ENCODE measurements around the gene HCFC1R1.

The HCFC1R1 gene

DNA sequence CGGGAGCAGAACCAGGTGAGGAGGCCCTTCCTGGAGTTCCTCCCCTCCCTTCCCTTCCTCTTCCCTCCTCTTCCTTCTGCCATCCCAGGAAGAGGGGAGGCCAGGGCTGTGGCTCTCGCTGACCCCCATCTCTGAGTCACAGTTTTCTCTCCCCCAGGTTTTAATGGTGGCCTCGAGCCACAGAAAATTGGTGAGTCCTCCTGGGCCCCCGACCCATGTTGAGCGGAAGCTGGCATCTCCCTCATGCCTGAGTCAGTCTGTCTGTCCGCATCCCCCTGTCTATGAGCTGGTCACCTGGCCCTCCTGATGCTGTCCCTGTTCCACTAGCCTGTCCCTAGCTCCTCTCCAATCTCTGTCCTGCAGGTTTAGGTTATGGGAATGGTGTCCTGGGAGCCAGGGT, 23.8 kb downstream of the HCFC1R1 start:
- DNase-seq (ENCODE audit: low spot score): no peak

DNA sequence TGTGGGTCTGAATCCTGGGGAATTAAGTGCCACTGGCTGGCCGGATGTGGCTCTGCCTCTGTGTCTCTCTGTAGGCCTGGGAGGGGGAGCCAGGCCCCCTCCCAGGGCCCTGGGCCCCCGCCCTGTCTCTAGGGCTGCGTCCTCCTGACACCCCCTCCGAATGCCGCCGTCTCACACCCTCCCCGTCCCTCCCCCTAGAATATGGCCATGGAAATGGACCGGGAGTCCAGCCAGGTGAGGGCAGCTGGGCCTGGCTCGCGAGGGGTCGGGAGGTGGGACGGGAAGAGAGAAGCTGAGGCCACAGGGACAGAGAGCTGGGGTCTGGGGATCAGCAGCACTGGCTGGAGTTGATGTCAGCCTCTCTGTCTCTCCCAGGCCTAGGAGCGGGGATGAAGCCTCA, 27.4 kb downstream of the HCFC1R1 start:
- DNase-seq (ENCODE audit: low spot score): no peak

DNA sequence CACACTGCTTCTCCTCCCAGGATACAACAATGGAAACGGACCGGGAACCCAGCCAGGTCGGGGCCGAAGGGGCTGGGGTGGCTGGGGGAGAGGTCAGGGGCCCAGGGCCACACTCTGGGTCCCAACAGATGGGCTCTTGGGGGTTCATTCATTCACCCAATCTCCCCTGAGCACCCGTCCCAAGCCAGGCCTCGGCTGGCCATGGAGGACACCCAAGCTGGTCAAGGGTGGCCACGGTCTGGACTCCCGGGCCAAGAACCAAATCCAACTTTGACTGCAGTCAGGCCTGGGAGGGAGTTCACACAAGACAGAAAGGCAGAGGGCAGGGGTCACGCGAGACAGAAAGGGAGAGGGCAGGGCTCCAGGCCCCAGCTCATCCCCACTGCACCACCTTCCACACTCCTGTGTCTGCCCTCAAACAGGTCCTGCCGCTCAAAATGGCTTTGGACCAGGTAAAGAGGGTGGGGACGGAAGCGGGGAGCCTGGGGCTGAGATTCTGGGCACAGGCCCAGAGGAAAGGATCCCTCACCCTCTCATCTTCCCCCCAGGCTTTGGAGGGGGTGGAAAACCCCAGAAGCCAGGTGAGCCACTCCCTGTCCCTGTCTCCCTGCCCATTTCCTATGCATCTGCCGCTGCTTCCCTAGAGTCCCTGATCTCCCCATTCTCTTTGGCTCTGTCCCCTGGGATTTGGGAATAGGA, 31.2 kb downstream of the HCFC1R1 start:
- no peak for DNase-seq (ENCODE audit: low spot score)

DNA sequence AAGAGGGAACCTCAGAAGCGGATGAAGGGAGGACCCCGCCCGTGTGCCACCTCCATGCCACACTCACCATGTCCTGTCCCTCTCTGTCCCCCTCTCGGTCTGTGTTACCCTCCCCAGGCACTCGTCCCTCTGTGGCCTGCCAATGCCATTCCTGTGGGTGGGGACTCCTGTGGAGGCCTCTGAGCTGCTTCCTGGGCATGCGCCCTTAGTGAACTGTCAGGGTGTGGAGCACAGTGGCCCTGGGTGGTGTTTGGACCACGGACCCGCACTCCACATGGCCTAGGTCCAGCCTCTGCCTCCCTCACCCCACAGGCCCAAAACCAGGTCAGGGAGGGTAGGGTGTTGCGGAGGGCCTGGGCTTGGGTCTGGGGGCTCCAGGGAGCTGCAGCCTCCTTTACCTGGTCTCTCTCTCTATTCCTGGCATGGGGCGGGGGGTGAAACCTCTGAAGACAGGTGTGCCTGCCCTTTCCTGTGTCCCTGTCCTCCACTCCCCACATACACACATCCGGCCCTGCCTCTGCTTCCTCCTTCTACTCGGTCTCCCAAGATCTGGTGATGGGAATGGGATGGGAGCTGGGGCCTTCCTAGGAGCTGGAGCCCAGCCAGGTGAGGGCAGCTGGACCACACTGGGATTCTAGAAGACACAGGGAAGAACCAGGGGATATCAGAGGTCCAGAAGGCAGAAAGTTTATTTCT, 32.0 kb downstream of the HCFC1R1 start:
- DNase-seq (ENCODE audit: low spot score): no peak

DNA sequence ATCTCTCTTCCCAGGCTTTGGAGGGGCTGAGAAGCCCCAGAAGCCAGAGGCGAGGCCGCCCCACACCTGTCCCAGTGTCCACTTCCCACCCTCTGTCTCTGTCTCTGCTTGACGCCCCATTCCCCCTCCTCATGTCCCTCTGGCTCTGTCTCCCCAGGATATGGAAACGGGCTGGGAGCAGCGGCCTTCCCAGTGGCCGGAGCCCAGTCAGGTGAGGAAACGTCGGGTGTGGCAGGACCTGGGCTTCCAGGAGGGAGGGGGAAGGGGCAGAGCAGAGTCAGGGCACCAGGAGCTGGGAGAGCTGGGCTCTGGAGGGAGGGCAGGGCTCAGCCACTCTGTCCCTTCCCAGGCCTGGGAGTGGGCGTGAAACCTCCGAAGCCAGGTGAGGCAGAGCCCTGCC, 32.9 kb downstream of the HCFC1R1 start:
- no peak for DNase-seq (ENCODE audit: low spot score)

DNA sequence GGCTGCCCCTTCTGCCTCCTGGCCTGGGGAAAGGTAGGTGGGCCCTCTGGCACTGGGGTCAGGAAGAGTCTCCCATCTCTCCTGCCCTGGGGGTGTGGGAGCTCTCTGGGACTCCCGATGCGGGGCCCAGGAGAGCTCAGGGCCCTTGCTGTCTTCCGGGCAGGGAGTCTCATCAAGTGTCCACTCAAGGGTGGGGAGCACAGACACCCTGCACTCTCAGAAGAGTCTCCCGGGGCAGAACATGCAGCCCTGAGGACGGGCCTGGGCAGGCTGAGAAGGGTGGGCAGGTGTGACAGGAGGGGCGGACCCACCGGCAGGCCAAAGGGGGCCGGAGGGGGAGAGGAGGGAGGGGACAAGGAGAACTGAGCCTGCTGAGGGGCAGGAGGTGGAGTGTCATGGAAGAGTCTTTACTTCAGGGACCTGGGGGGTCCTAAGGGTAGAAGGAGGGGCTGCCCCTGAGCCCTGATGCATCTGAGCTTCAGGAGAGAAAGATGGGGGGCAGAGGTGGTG, 35.1 kb downstream of the HCFC1R1 start:
- no peak for DNase-seq (ENCODE audit: low spot score)

DNA sequence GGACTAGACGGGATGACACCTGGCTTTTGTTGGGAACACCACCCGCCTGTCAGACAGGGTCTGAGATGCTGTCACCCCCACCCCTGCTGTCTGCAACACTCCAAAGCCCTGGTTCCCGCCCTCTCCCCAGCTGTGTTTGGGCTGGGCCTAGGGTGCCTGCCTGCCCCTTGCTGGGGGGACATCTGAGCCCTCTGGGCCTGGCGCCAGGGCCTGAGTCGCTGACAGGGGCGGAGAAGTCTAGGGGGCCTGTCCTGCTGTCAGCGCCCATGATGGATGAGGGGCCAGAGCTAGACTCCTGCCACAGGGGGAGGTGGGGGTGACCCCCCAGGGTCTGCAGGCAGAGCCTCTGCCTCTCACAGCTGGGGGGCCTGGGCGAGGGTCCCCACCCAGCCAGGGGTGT, 35.9 kb downstream of the HCFC1R1 start:
- DNase-seq (ENCODE audit: low spot score): no peak

DNA sequence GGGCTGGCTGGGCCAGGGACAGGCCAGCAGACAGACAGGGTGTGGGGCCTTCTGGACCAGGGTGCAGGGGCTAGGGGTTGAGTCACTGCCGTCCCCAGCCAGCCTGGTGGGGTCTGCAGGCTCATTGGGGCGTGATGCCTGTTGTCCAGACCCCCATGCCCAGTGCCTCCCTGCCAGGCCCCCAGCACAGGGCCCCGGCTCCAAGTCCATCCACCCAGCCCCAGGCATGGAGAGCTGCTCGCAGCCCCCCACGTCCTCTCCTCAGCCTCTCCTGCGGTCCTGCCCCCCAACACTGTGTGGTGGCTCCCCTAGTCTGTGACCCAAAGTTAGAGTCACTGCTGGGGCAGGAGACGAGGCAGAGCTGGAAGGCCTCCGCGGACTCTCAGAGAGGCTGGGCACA, 36.5 kb downstream of the HCFC1R1 start:
- no peak for DNase-seq (ENCODE audit: low spot score)

DNA sequence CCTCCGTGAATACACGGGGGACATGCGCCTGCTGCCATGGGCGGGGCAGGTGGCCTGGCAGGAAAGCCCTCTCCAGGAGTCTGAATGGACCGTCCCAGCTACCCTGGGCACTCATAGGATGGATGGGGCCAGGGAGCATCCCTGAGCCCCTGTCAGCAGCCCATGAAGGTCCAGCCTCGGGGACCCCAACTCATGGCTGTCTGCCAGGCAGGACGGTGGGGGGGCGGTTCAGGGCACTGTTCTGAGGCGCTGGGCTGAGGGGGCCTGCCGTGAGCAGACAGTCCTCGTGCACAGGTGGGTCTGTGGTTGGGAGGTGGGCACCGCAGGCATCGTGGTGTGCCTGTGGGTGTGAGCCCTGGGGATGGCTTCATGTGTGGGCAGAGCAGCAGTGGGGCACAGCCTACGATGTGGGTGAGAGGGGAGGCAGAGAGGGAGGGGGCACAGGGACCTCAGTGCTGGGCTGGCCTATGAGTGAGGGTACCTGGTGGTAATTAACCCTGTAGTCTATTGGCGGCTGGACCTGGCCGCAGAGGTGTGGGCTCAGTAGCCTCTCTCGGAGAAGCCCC, 37.0 kb downstream of the HCFC1R1 start:
- no peak for DNase-seq (ENCODE audit: low spot score)

DNA sequence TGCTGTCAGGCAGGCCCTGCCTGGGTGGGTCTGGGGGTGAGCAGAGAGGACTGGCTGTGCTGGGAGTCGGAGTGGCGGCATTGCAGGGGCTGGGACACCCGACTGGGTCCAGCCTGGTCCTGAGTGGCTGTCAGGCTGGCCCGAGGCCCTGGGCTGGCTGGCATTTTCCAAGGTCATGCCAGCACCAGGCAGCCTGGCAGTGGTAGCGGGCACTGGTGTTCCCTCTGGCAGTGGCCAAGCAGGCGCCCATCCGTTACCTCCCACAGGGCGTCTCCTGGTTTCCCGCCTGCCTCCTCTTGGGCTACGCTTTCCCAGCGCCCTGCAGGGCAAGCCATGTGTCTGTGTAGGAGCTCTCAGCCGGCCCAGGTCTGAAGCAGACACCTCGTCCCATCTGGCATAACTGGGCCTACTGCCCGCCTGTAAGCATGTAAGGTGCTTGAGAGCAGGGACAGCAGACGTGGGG, 37.8 kb downstream of the HCFC1R1 start:
- no peak for DNase-seq (ENCODE audit: low spot score)

DNA sequence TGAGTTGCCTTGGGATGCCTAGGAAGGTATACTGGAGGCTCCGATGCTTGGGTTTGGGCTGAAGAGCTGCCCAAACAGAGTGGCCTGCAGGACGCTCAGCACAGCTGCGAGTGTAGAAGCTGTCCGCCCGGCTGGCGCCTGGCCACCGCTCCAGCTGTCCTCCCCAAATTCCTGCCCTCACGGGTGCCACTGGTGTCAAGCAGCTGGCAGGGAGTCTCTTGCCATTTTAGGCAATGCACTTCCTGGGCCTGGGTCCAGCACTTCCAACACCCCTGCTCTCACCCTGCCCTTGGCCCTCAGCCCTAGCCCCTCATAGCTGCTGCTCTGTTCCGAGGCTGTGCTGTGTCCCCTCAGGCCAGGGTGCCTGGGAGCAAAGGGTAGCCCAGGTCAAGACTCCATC, 38.3 kb downstream of the HCFC1R1 start:
- DNase-seq (ENCODE audit: low spot score): no peak

DNA sequence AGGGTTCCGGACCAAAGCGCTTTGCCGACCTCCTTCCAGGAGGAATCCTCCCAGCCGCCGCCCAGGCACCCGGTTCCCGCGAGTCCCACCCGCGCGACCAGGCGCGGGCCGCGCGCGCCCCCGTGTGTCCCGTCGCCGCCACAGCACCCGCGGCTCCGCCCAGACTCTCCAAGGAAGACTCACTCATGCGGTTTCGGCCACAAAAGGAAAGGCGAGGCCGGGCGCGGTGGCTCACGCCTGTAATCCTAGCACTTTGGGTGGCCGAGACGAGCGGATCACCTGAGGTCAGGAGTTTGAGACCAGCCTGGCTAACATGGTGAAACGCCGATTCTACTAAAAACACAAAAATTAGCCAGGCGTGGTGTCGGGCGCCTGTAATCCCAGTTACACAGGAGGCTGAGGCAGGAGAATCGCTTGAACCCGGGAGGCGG, 40.0 kb downstream of the HCFC1R1 start:
- DNase-seq (ENCODE audit: low spot score): peak; percentile 93

DNA sequence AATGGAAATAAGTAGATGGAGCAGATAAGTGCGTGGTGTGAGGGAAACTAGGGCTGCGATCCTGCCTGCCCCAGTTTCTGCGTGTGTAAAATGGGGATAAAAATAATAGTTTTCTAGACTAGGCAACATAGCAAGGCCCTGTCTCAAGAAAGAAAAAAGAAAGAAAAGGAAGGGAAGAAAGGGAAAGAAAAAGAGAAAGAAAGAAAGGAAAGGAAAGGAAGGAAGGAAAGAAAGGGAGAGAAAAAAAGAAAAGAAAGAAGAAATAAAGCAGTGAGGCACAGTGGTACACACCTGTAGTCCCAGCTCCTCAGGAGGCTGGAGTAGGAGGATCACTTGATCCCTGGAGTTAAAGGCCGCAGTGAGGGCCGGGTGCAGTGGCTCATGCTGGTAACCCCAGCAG, 41.3 kb downstream of the HCFC1R1 start:
- no peak for DNase-seq (ENCODE audit: low spot score)

DNA sequence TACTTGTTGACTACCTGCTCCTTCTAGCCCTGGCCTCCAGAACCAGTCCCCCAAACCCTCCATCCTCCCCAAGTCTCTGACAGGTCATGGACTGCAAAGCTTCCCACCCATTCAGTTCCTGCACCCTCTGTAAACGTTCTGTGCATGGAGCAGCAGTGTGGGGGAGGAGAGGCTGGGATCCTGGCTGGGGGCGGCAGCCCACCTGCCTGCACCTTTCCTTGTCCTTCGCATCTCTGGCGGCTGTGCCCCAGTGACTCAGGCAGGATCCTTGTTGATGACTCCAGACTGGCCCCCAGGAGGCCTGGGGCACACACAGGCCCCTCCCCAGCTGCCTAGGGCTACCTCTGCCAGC, 41.9 kb downstream of the HCFC1R1 start:
- DNase-seq (ENCODE audit: low spot score): no peak

DNA sequence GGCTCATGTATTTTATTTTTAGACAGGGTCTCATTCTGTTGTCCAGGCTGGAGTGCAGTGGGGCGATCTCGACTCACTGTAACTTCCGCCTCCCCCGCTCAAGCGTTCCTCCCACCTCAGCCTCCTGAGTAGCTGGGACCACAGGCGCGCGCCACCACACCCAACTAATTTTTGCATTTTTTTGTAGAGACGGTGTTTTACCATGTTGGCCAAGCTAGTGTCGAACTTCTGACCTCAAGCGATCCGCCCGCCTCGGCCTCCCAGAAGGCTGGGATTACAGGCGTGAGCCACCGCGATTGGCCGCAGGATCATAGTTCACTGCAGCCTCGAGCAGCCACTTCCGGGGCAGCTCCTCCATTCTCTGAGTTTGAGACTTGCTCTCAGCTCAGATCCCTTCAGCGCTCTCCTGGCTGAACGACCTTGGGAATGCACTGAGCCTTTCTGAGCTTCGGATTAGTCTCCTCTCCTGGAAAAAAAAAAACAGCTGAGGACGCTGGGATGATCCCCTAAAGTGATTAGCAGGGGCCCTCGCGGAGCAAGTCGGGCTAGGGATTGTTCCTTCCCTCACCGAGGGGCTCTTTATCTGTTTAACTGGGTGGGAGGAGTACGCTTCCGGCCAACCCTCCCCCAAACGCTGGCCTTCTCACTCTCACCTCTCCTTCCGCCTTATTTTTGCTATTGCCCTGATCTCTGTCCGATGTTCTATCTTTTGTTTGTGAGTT, 42.4 kb downstream of the HCFC1R1 start:
- peak; percentile 59 for DNase-seq (ENCODE audit: low spot score)

DNA sequence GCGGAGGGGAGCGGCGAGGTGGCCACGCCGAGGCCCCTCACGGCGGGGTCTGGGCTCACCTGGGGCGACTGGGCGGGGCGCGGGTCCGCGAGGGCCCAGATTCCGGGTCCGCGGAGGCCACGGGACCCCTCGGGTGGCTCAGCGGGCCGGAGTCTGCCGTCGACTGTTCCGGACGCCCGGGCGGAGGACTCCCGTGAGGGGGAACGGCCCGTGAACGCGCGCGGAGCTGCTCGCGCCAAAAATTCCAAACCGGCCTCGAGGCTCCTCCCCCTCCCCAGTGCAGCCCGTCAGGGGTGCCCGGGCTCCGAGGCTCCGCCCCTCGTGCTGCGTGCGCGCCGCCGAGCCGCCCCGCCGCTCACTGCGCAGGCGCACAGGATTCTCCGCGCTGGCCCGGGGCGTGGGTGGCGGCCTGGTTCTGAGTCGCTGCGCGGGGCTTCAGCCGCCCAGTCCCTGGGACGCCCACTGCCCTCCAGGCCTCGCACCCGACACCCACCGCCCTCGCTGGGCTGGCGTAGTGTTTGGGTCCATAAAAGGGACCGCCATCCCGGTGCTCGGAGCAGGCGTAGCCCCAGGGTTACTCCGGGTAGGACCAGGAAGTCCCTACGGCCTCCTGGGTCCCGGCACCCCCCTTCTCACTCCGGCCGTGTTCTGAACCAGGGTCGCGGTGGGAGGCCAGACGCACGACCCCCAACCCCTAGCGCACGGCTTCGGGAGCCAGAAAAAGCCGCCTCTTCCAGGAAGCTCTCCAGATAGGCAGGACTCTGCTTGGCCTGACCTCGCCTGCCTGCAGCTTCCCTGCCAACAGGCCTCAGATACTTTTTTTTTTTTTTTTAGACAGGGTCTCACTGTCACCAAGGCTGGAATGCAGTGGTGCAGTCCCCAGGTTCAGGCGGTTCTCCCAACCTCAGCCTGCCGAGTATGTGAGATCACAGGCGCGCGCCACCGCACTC, 43.2 kb downstream of the HCFC1R1 start, which contains the start of gene PKMYT1:
TSS of gene PKMYT1 (minus strand) at position 220 of the 950 bp plus-strand sequence. CDS start 789 bp downstream, outside the sequence.
- peak; percentile 99 for DNase-seq (ENCODE audit: low spot score)

DNA sequence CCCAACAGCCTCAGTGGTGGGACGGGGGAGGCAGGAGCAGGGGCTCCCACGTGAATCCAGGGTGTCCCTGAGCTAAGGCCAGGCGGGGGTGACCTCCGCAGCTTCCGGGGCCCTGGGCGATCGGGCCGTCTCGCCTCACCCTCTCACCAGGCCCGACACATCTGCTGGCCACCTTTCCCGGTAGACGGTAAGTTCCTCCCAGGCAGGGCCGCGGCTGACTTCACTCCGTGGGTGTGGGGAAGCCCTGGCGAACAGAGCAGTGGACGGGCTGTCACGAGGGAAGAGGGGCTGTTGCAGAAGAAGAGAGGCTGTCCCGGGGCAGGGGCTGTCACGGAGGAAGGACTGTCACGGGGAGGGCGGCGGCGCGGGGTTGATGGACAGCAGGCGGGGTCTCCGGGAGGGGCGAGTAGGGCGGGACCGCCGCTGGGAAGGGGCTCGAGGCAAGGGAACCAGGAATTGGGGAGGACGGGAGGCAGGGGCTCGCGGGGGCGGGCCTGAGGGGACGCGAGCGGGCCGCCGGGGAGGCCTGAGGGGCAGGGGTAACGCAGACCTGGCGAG, 44.0 kb downstream of the HCFC1R1 start:
- no peak for DNase-seq (ENCODE audit: low spot score)

DNA sequence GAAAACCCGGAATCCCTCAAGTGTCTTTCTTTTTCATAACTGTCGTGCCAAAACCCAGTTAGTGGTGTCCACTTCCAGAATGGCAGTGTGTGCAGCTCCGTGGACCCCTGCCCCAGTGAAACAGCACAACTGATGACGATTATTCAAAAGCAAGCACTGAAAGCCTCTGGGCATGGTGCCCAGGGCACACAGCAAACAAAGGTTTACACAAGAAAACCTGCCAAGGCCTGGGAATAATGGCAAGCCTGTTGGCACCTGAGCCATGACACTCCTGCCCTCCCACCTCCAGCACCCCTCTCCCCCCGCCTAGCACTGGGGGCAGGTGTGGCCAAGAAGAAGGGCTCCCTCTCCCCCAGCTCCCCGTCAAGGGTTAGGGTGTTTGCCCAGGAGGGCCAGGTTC, 46.3 kb downstream of the HCFC1R1 start:
- no peak for DNase-seq (ENCODE audit: low spot score)

DNA sequence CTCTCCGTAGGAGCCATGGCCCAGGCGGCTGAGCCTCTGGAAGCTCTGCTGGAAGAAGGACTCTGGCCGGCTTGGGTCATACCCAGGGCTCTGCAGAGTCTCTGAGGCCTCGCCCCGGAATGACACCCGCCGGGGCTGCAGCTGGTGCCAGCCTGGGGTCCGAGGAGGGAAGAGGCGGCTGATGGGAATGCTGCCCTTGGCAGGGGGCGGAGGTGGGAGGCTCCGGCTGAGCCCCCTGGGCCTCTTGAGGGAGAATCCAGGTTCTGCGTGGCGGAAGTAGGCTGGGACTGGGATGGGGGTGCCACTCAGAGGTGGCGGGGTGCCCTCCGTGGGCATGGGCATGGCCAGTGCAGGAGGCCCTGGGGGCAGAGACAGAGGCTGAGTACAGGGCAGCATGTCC, 47.1 kb downstream of the HCFC1R1 start:
- no peak for DNase-seq (ENCODE audit: low spot score)

DNA sequence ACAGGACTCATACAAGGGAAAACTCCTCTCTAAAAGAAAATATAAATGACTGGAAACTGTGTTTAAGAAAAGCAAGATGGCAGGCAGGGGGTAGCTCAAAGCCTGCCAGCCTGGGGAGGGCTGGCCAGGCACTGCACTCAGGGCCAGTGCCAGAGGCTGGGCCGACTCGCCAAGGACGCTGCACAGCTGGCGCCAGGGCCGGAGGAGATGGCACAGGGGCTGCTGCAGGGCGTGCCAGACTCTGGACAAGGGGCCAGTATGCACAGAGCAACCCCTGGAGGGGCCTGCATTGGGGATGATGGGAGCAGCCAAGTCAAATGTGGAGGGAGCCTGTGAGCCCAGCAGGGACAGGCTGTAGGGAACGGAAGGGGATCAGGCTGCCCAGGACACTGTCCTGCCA, 47.5 kb downstream of the HCFC1R1 start:
- no peak for DNase-seq (ENCODE audit: low spot score)

DNA sequence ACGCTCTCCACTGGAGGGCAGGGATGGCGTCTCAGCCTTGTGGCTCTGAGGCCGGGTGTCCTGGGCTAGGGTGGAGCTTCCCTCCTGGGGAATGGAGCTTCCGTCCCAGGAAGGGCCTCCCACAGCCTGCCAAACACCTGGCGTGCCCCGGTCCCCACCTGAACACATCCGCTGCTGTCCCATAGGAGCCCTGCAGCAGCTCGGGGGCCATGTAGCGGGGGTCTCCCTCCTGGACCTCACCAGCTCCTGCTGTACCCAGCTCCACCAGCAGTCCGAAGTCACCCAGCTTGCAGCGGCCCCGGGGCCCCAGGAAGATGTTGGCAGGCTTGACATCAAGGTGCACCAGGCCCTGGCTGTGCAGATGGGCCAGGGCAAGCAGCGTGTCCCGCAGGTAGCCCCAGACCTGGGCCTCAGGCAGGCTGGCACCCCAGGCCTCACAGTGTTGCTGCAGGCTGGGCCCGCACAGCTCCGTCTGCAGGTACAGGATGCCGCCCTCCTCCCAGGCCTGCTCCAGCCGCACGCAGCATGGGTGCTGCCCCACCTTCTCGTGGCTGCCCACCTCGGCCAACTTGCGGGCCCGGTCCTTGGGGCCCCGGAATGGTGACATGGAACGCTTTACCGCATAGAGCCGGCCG, 48.5 kb downstream of the HCFC1R1 start:
- DNase-seq (ENCODE audit: low spot score): no peak

Data from HuH-7 (cell line).